IMR-90 (cell line): ENCODE data around the gene IL5RA.

ENCODE experiments used
- CEBPB ChIP-seq: IDR thresholded peaks from 2 replicates; pipeline ENCODE4 v1.6.1; 2012; ENCODE audit warnings: low read depth, low read length, improper control_type of control experiment
- CTCF ChIP-seq: conservative IDR thresholded peaks from 2 replicates; pipeline ENCODE4 v1.5.1; 2012; ENCODE audit warnings: mild to moderate bottlenecking, low read depth, low read length, improper control_type of control experiment
- MAZ ChIP-seq: IDR thresholded peaks from 2 replicates; pipeline ENCODE4 v1.6.1; 2012; ENCODE audit warnings: low read depth, mild to moderate bottlenecking, low read length, improper control_type of control experiment, moderate library complexity, borderline replicate concordance
- RCOR1 ChIP-seq: IDR thresholded peaks from 2 replicates; pipeline ENCODE4 v1.6.1; 2012; ENCODE audit warnings: mild to moderate bottlenecking, low read length, improper control_type of control experiment; ENCODE audit not compliant: insufficient replicate concordance
- RFX5 ChIP-seq: IDR thresholded peaks from 2 replicates; pipeline ENCODE4 v1.8.0; 2012; ENCODE audit warnings: low read depth, mild to moderate bottlenecking, low read length, moderate library complexity
- USF2 ChIP-seq: fragments of 150-350 bp; IDR thresholded peaks from 2 replicates; pipeline ENCODE4 v1.6.1; 2017; ENCODE audit warnings: mild to moderate bottlenecking, antibody characterized with exemption, low read length, low read depth

GRCh38 chr3:3137526-3137925, 27.4 kb upstream of the IL5RA start:
- TF ChIP-seq CTCF, result no peak
- no peak for TF ChIP-seq MAZ
- TF ChIP-seq CEBPB, result no peak
- TF ChIP-seq RFX5, result no peak
- TF ChIP-seq RCOR1, result no peak
- no peak for TF ChIP-seq USF2
